HCT116 (cell line): ENCODE results near the gene SEMA6B. TPM values are rescaled to one million over a fixed set of nuclear protein-coding genes. Genes with fewer than 3 reads are reported as not detected.

ENCODE experiments used
- ATAC-seq: fragments of 200-7000 bp; cut with Tn5 transposase; 2 replicates; pipeline ENCODE4 v1.9.1; 2020; ENCODE audit warnings: mild to moderate bottlenecking, moderate library complexity
- BruUV-seq: library from RNA; stranded (reverse); fragments of 400-500 nt; replicated peaks from 2 replicates; lab custom pipeline; 2021; lab: Mats Ljungman, UMichigan
- CTCF ChIA-PET: fragments of 300-600 bp; sonication (Branson Sonifier 250); formaldehyde crosslinking; loops from one replicate; lab custom pipeline; 2021; ENCODE audit warnings: antibody characterized with exemption; lab: Charles Lee
- POLR2A ChIA-PET: fragments of 300-600, 350-600 bp; sonication (Branson Sonifier 250); formaldehyde crosslinking; loops from one replicate; lab custom pipeline; 2021; ENCODE audit warnings: antibody characterized with exemption; lab: Charles Lee
- RAD21 ChIA-PET, 2 experiments: fragments of 300-600 bp; sonication (Branson Sonifier 250); formaldehyde crosslinking; loops; one replicate each; lab custom pipeline; 2023; ENCODE audit warnings: low total read pairs in 2 of 2; ENCODE audit not compliant: uncharacterized antibody in 2 of 2, unreplicated experiment in 2 of 2, low non-redundant PET in 1 of 2; lab: Charles Lee
- DNase-seq: peaks from one replicate; pipeline ENCODE4 v3.0.0-alpha.2; 2010; ENCODE audit warnings: low read depth, low spot score
- H2AFZ ChIP-seq: fragments of 200-600 bp; shearing (Covaris generic), sonication (generic); 2 replicates; pipeline ENCODE4 v1.6.1; 2017; ENCODE audit warnings: low read depth, mixed run types, mixed read lengths, antibody characterized with exemption, low read length; ENCODE audit not compliant: poor library complexity, severe bottlenecking
- H3K27ac ChIP-seq: 2 replicates; pipeline ENCODE4 v1.5.1; 2012; ENCODE audit warnings: low read depth, low read length
- H3K27me3 ChIP-seq: fragments of 200-600 bp; sonication (generic); 2 replicates; pipeline ENCODE4 v1.6.1; 2016; ENCODE audit warnings: mixed run types, low read length, mixed read lengths; ENCODE audit not compliant: insufficient read depth
- H3K36me3 ChIP-seq, 2 experiments: fragments of 200-500 bp in 1 of 2; fragments of 200-600 bp in 1 of 2; sonication (Bioruptor generic) in 1 of 2; sonication (generic) in 1 of 2; 2 replicates each; pipeline versions ENCODE4 v1.5.1 to v1.6.1; 2014 to 2016; ENCODE audit warnings: low read length in 2 of 2, inconsistent platforms in 1 of 2, mixed read lengths in 1 of 2, mixed run types in 1 of 2; ENCODE audit not compliant: insufficient read depth in 2 of 2, control insufficient read depth in 1 of 2
- H3K4me1 ChIP-seq, 2 experiments: fragments of 200-600 bp in 1 of 2; sonication (generic) in 1 of 2; 2 replicates each; pipeline versions ENCODE4 v1.5.1 to v1.6.1; 2012 to 2017; ENCODE audit warnings: low read length in 2 of 2, inconsistent platforms in 1 of 2, mild to moderate bottlenecking in 1 of 2, mixed read lengths in 1 of 2, mixed run types in 1 of 2, moderate library complexity in 1 of 2; ENCODE audit not compliant: insufficient read depth in 2 of 2, control insufficient read depth in 1 of 2
- H3K4me2 ChIP-seq: fragments of 200-600 bp; sonication (generic); 2 replicates; pipeline ENCODE4 v1.6.1; 2017; ENCODE audit warnings: mixed run types, low read length, mixed read lengths
- H3K4me3 ChIP-seq, 2 experiments: fragments of 200-600 bp in 1 of 2; sonication (generic) in 1 of 2; replicated peaks in 1 of 2; 2 replicates each; pipeline ENCODE4 v1.5.1; 2011 to 2016; ENCODE audit warnings: low read length in 2 of 2, control low read depth in 1 of 2, low read depth in 1 of 2, mild to moderate bottlenecking in 1 of 2, mixed read lengths in 1 of 2, mixed run types in 1 of 2
- H3K79me2 ChIP-seq: fragments of 200-600 bp; sonication (generic); 2 replicates; pipeline ENCODE4 v1.6.1; 2017; ENCODE audit warnings: mild to moderate bottlenecking, mixed run types, low read length, moderate library complexity, mixed read lengths; ENCODE audit not compliant: insufficient read depth
- H3K9ac ChIP-seq: fragments of 200-600 bp; sonication (generic); 2 replicates; pipeline ENCODE4 v1.6.1; 2016; ENCODE audit warnings: low read length, mixed read lengths
- H3K9me2 ChIP-seq: fragments of 200-600 bp; sonication (generic), shearing (Covaris generic); 2 replicates; pipeline ENCODE4 v1.6.1; 2017; ENCODE audit warnings: mixed run types, mild to moderate bottlenecking, moderate library complexity; ENCODE audit not compliant: insufficient read depth
- H3K9me3 ChIP-seq, 2 experiments: fragments of 200-500 bp in 1 of 2; fragments of 200-600 bp in 1 of 2; sonication (Bioruptor generic) in 1 of 2; sonication (generic) in 1 of 2; 2 replicates each; pipeline ENCODE4 v1.6.1; 2014 to 2017; ENCODE audit warnings: low read length in 2 of 2, mixed read lengths in 2 of 2, inconsistent platforms in 1 of 2, low read depth in 1 of 2, mild to moderate bottlenecking in 1 of 2, mixed run types in 1 of 2, moderate library complexity in 1 of 2; ENCODE audit not compliant: control insufficient read depth in 1 of 2, insufficient read depth in 1 of 2
- H4K20me1 ChIP-seq: fragments of 200-600 bp; sonication (generic), shearing (Covaris generic); 2 replicates; pipeline ENCODE4 v1.6.1; 2017; ENCODE audit warnings: mixed run types, mild to moderate bottlenecking, moderate library complexity; ENCODE audit not compliant: insufficient read depth
- ATF3 ChIP-seq: IDR thresholded peaks from 2 replicates; pipeline ENCODE4 v1.6.1; 2012
- CBX3 ChIP-seq: IDR thresholded peaks from 2 replicates; pipeline ENCODE4 v1.6.1; 2012; ENCODE audit warnings: low read depth
- CTCF ChIP-seq, 3 experiments: fragments of 200-600 bp in 1 of 3; sonication (generic) in 1 of 3; IDR thresholded peaks in 2 of 3; conservative IDR thresholded peaks in 1 of 3; 2 replicates each; pipeline ENCODE4 v1.5.1; 2012 to 2017; ENCODE audit warnings: low read depth in 2 of 3, low read length in 2 of 3, antibody characterized with exemption in 1 of 3, borderline replicate concordance in 1 of 3, control low read depth in 1 of 3, mild to moderate bottlenecking in 1 of 3, mixed read lengths in 1 of 3, mixed run types in 1 of 3, moderate library complexity in 1 of 3; ENCODE audit not compliant: insufficient read depth in 1 of 3
- EGR1 ChIP-seq: IDR thresholded peaks from 2 replicates; pipeline ENCODE4 v1.6.1; 2012; ENCODE audit warnings: low read depth
- ELF1 ChIP-seq: IDR thresholded peaks from 2 replicates; pipeline ENCODE4 v1.6.1; 2012; ENCODE audit warnings: low read depth, borderline replicate concordance
- EZH2phosphoT487 ChIP-seq: fragments of 200-600 bp; IDR thresholded peaks from 2 replicates; pipeline ENCODE4 v1.6.1; 2018; ENCODE audit warnings: antibody characterized with exemption, borderline replicate concordance
- JUND ChIP-seq: IDR thresholded peaks from 2 replicates; pipeline ENCODE4 v1.6.1; 2012
- MAX ChIP-seq: IDR thresholded peaks from 2 replicates; pipeline ENCODE4 v1.6.1; 2012
- POLR2A ChIP-seq: IDR thresholded peaks from 2 replicates; pipeline ENCODE4 v1.7.0; 2011; ENCODE audit warnings: borderline replicate concordance; ENCODE audit not compliant: insufficient read depth, insufficient read length; ENCODE audit errors: extremely low read depth
- SIN3A ChIP-seq: IDR thresholded peaks from 2 replicates; pipeline ENCODE4 v1.6.1; 2012; ENCODE audit warnings: low read depth
- SP1 ChIP-seq: IDR thresholded peaks from 2 replicates; pipeline ENCODE4 v1.6.1; 2012; ENCODE audit warnings: low read depth
- SRF ChIP-seq: IDR thresholded peaks from 2 replicates; pipeline ENCODE4 v1.6.1; 2012; ENCODE audit warnings: low read depth
- TCF7L2 ChIP-seq: IDR thresholded peaks from 2 replicates; pipeline ENCODE4 v1.7.0; 2011; ENCODE audit warnings: borderline replicate concordance, inconsistent platforms; ENCODE audit not compliant: insufficient read depth, insufficient read length; ENCODE audit errors: extremely low read depth
- ZBTB33 ChIP-seq: IDR thresholded peaks from 2 replicates; pipeline ENCODE4 v1.6.1; 2011; ENCODE audit warnings: mild to moderate bottlenecking, low read length, moderate library complexity; ENCODE audit not compliant: insufficient replicate concordance; ENCODE audit errors: extremely low read depth
- ZFX ChIP-seq: fragments of 450-650 bp; IDR thresholded peaks from 2 replicates; pipeline ENCODE4 v1.6.1; 2017
- ZNF274 ChIP-seq: fragments of 200-500 bp; sonication (Bioruptor generic); IDR thresholded peaks from 2 replicates; pipeline ENCODE4 v1.6.1; 2014; ENCODE audit warnings: mild to moderate bottlenecking, low read depth, low read length, inconsistent platforms
- intact Hi-C: fragments of 100-400 bp; cut with micrococcal nuclease; formaldehyde crosslinking; loops from 2 replicates; pipeline ENCODE4 v1.10.0; 2022
- total RNA-seq: library from RNA; stranded (reverse); gene quantifications from one replicate; pipeline ENCODE4 v1.2.1, GENCODE V29; 2021; ENCODE audit not compliant: unreplicated experiment

Gene SEMA6B
- total RNA-seq, 1 experiment from 2014 or later, result 58.4 TPM

- no peak overlapping the region for H2AFZ ChIP-seq
- POLR2A ChIA-PET, result no interaction called here
- RAD21 ChIA-PET, result no interaction called here
- no peaks in the 10 kb centered on the region for H3K36me3 ChIP-seq
- intact Hi-C loops, result no loop called here
- TF ChIP-seq MAX, result no peak
- TF ChIP-seq EGR1, result no peak
- TF ChIP-seq CTCF (IDR thresholded peaks at IDR 0.05 in 2 of 3, conservative IDR thresholded peaks at IDR 0.05 in 1 of 3; ENCODE audit: borderline replicate concordance in 1 of 3, insufficient read depth in 1 of 3, low read depth in 2 of 3, low read length in 2 of 3), result no peak
- no peak for TF ChIP-seq ATF3
- TF ChIP-seq SRF, result no peak
- CTCF ChIA-PET, result no interaction called here
- peaks cover 13 to 43% of the 10 kb centered on the region in 2 experiments; a peak in 3 of 4 replicates for H3K4me1 ChIP-seq
- H4K20me1 ChIP-seq, result no peaks in the 10 kb centered on the region
- no peak for DNase-seq
- no peak overlapping the region for H3K27ac ChIP-seq
- no peaks in the 10 kb centered on the region for H3K79me2 ChIP-seq
- ATAC-seq, result no peak
- no peak overlapping the region for H3K9ac ChIP-seq
- no peak overlapping the region for H3K4me2 ChIP-seq
- H3K9me2 ChIP-seq, result no peaks in the 10 kb centered on the region
- no TSS peak for BruUV-seq
- no peaks in the 10 kb centered on the region for H3K9me3 ChIP-seq
- no peaks in the 10 kb centered on the region for H3K27me3 ChIP-seq
- H3K4me3 ChIP-seq, result no peak overlapping the region
These were observed 27.2 kb upstream of the SEMA6B start for GRCh38 chr19:4586691-4587090.

- intact Hi-C loops, result no loop called here
- Histone ChIP-seq H3K4me2 (no peak overlapping the region), H3K4me3 (no peak overlapping the region), H3K79me2 (no peaks in the 10 kb centered on the region), H2AFZ (no peak overlapping the region), H4K20me1 (no peaks in the 10 kb centered on the region), H3K27me3 (no peaks in the 10 kb centered on the region), H3K9me2 (no peaks in the 10 kb centered on the region), H3K9ac (no peak overlapping the region), H3K27ac (no peak overlapping the region), H3K4me1 (peaks cover 13 to 43% of the 10 kb centered on the region in 2 experiments; a peak in 3 of 4 replicates), H3K9me3 (no peaks in the 10 kb centered on the region), H3K36me3 (no peaks in the 10 kb centered on the region)
- DNase-seq (no peak), ATAC-seq (no peak)
- POLR2A ChIA-PET, result no interaction called here
- no TSS peak for BruUV-seq
- TF ChIP-seq JUND (no peak), SRF (no peak), ZNF274 (no peak), ELF1 (no peak), SP1 (no peak), ATF3 (no peak), EGR1 (no peak), SIN3A (no peak), EZH2phosphoT487 (no peak), ZFX (no peak), TCF7L2 (no peak), ZBTB33 (no peak), POLR2A (no peak), CBX3 (no peak)
- CTCF ChIA-PET, result no interaction called here
- RAD21 ChIA-PET, result no interaction called here
These were observed 26.8 kb upstream of the SEMA6B start for GRCh38 chr19:4586245-4586644.
